VCaP (cell line): ENCODE results near the gene RHOV.

Source experiments
- H3K27ac ChIP-seq: fragments of 450-650 bp; 2 replicates; pipeline ENCODE4 v1.5.1; 2017
- CTCF ChIP-seq: fragments of 450-650 bp; conservative IDR thresholded peaks from 2 replicates; pipeline ENCODE4 v1.5.1; 2017; ENCODE audit warnings: mild to moderate bottlenecking, moderate library complexity

Gene RHOV

GRCh38 chr15:40917585-40917984, 43.6 kb upstream of the RHOV start:
- no peak overlapping the region for H3K27ac ChIP-seq
- TF ChIP-seq CTCF, result no peak

- no peak overlapping the region for H3K27ac ChIP-seq
- no peak for TF ChIP-seq CTCF
Measured at GRCh38 chr15:40915679-40916078, 41.6 kb upstream of the RHOV start.

GRCh38 chr15:40915116-40915661, 41.2 kb upstream of the RHOV start:
- no peak overlapping the region for H3K27ac ChIP-seq
- no peak for TF ChIP-seq CTCF

- H3K27ac ChIP-seq, result no peak overlapping the region
- no peak for TF ChIP-seq CTCF
Measured at GRCh38 chr15:40914486-40914885, 40.5 kb upstream of the RHOV start.

- H3K27ac ChIP-seq, result no peak overlapping the region
- TF ChIP-seq CTCF, result no peak
Measured at GRCh38 chr15:40914013-40914412, 40.0 kb upstream of the RHOV start.

- H3K27ac ChIP-seq, result peak overlapping the region; percentile 67
- no peak for TF ChIP-seq CTCF
Measured at GRCh38 chr15:40912478-40912877, 38.4 kb upstream of the RHOV start.

GRCh38 chr15:40911693-40912092, 37.7 kb upstream of the RHOV start:
- peak overlapping the region; percentile 67 for H3K27ac ChIP-seq
- TF ChIP-seq CTCF, result no peak
